Measurements from ENCODE around the gene CBY3. TPM values are rescaled to one million over a fixed set of nuclear protein-coding genes. Genes with fewer than 3 reads are reported as not detected.

The CBY3 gene
- total and polyA plus RNA-seq, 2 of the 8 experiments (the other 6 are each of a cell fraction or from before 2014, with no cell fraction given) = 0.39 TPM

DNA sequence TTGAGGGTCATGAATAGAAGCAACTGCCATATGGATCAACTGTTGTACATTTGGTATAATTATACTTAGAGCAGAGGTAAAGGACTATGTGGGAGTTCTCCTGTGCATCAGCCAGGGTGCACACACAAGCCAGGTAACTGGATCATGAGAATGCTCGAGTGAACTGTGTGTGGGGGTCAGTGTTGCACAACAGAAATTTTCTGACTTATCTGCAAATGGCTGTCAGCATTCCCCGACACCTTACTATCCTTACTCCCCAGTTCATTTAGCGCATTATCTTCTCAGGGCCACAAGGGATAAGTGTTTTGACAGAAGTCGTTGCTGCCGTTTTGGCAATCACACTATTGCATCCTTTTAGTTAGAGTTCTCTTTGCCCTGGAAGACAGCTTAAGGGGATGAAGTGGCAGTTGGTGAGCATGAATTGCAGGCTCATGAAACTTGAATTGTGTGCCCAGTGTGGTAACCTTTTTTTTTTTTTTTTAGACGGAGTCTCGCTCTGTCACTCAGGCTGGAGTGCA, 19.6 kb upstream of the CBY3 start (continued):
- no peak for TF ChIP-seq HDAC6 (IDR thresholded peaks at IDR 0.05; ENCODE audit: low read depth, low read length)
- no peak for TF ChIP-seq NANOG (IDR thresholded peaks at IDR 0.05; ENCODE audit: insufficient read depth, low read depth, low read length, poor library complexity, severe bottlenecking)
- TF ChIP-seq RFX5 (IDR thresholded peaks at IDR 0.05; ENCODE audit: borderline replicate concordance, low read depth, low read length) = no peak
